GM21723 (cell line): Measurements from ENCODE around the gene WT1.
"Not testable (repeated sequence)": the region's sequence is repeated elsewhere in the genome, so short reads cannot be mapped to it uniquely, and the experiment has no call there.

Experiments used
- ATAC-seq: cut with Tn5 transposase; IDR thresholded peaks from one replicate; pipeline ENCODE4 v1.9.1; 2021; ENCODE audit warnings: mild to moderate bottlenecking, moderate library complexity; ENCODE audit not compliant: unreplicated experiment

Gene WT1

GRCh38 chr11:32435511-32435941, at the start of gene WT1:
TSS of gene WT1 (minus strand) at chr11:32435539.
- no peak for ATAC-seq

GRCh38 chr11:32479291-32479690, 44.0 kb upstream of the WT1 start:
- ATAC-seq = no peak

GRCh38 chr11:32478277-32478731, 43.0 kb upstream of the WT1 start:
- ATAC-seq = no peak

GRCh38 chr11:32473282-32473909, 38.1 kb upstream of the WT1 start:
- ATAC-seq = no peak

GRCh38 chr11:32472226-32472625, 36.9 kb upstream of the WT1 start:
- ATAC-seq = no peak

- not testable (repeated sequence) for ATAC-seq
Observed at GRCh38 chr11:32471544-32471943, 36.2 kb upstream of the WT1 start.

- ATAC-seq = no peak
Observed at GRCh38 chr11:32469791-32470190, 34.5 kb upstream of the WT1 start.

GRCh38 chr11:32466279-32466915, 31.1 kb upstream of the WT1 start:
- no peak for ATAC-seq

- no peak for ATAC-seq
Observed at GRCh38 chr11:32464078-32464477, 28.7 kb upstream of the WT1 start.

- no peak for ATAC-seq
Observed at GRCh38 chr11:32462011-32462690, 26.8 kb upstream of the WT1 start.

GRCh38 chr11:32456864-32457263, 21.5 kb upstream of the WT1 start:
- ATAC-seq = no peak

GRCh38 chr11:32454993-32455392, 19.7 kb upstream of the WT1 start:
- no peak for ATAC-seq

- ATAC-seq = no peak
Observed at GRCh38 chr11:32451808-32452207, 16.5 kb upstream of the WT1 start.

GRCh38 chr11:32450372-32450771, 15.0 kb upstream of the WT1 start:
- no peak for ATAC-seq

- ATAC-seq = no peak
Observed at GRCh38 chr11:32448232-32448631, 12.9 kb upstream of the WT1 start.

- ATAC-seq = no peak
Observed at GRCh38 chr11:32447252-32447651, 11.9 kb upstream of the WT1 start.

- no peak for ATAC-seq
Observed at GRCh38 chr11:32446227-32446626, 10.9 kb upstream of the WT1 start.

- ATAC-seq = no peak
Observed at GRCh38 chr11:32444186-32444585, 8.8 kb upstream of the WT1 start.

GRCh38 chr11:32440916-32441315, 5.6 kb upstream of the WT1 start:
- ATAC-seq = no peak

GRCh38 chr11:32440312-32440908, 5.1 kb upstream of the WT1 start:
- no peak for ATAC-seq

GRCh38 chr11:32439501-32440210, 4.3 kb upstream of the WT1 start:
- ATAC-seq = no peak
